GM19240 (cell line): ENCODE data around the gene APOBEC3H.

ENCODE experiments used
- DNase-seq: peaks from one replicate; pipeline ENCODE4 v3.0.0; 2011; ENCODE audit warnings: low spot score; ENCODE audit not compliant: insufficient read length

APOBEC3H gene

GRCh38 chr22:39081016-39081415 lies 16.0 kb upstream of the APOBEC3H start:
- DNase-seq, result no peak

- DNase-seq, result no peak
These were observed 15.4 kb upstream of the APOBEC3H start for GRCh38 chr22:39081598-39081997.

DNA sequence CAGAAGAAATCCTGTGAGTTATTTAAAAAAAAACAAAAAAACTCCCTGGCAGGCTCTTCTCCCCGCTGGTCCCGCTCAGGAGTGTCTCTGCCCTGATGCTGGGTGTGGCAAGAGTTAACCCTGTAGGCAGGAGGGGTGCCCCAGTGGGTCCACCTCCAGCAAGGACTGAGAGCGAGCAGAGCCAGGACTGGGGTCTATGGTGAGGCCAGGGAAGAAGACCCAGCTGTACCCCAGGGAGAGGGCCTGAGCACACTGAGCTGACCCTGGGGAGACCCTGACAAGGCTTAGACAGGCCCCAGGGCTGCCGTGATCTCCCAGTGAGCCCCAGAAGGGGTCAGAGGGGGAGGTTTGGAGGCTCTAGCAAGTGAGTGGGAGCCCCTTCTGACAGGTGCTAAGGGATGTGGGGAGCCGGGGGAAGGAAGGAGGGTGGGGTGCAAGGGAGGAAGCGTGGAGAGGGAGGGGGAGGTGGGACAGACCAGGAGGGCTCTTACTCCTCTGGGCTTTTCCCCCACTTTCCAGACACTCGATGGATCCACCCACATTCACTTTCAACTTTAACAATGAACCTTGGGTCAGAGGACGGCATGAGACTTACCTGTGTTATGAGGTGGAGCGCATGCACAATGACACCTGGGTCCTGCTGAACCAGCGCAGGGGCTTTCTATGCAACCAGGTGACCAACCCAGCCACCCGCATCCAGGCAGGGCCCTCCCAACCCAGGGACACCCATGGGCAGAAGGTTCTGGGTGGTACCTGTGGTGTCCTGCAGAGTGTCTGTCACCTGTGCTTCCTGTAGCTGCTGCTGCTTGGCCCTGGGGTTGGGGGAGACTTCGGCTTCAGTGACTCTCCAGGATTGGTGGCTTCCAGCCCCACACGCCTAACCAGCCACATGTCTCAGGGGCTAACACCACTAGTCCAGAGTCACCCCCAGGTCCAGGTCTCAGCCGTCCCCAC lies 13.6 kb upstream of the APOBEC3H start:
- no peak for DNase-seq

GRCh38 chr22:39084666-39085065 lies 12.4 kb upstream of the APOBEC3H start:
- DNase-seq, result no peak

GRCh38 chr22:39087098-39087497 lies 9.9 kb upstream of the APOBEC3H start:
- DNase-seq, result no peak

DNA sequence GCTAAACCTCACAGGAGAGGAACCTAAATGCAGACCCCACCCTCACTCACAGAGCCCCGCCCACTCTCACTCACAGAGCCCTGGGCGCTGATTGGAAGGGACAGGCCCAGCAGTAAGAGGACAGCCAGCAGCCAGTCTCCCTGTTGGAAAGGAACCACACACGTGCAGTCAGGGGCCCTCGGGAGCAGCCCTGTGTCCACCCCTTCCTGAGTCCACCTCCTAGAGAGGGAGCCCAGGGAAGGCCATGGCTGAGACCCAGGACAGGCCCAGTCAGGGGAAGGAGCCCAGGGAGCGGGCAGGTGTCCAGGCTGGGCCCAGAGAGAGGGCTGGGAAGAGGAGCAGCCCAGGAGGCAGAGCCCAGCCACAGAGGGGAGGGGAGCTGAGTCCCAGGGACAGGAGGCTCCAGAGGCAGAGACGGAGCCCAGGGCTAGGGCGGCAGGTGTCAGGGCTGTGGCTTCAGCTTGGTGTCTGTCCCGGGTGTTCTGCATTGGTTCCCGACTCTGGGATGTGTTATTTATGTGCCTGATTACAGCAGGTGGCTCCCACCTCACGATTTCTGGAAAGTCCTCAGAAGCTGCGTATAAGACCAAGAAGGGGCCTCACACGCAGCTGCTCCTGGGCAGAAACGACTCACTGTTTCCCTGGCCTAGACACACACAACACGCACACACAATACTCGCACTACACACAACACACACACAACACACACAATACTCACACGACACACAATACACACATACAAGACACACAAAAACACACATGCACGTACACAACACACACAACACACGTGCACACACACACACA lies 9.0 kb upstream of the APOBEC3H start:
- DNase-seq, result no peak

GRCh38 chr22:39088685-39089032 lies 8.4 kb upstream of the APOBEC3H start:
- DNase-seq, result no peak

GRCh38 chr22:39089928-39090327 lies 7.1 kb upstream of the APOBEC3H start:
- no peak for DNase-seq

GRCh38 chr22:39090426-39091064 lies 6.5 kb upstream of the APOBEC3H start:
- no peak for DNase-seq

- DNase-seq, result no peak
These were observed 5.6 kb upstream of the APOBEC3H start for GRCh38 chr22:39091126-39092081.

DNA sequence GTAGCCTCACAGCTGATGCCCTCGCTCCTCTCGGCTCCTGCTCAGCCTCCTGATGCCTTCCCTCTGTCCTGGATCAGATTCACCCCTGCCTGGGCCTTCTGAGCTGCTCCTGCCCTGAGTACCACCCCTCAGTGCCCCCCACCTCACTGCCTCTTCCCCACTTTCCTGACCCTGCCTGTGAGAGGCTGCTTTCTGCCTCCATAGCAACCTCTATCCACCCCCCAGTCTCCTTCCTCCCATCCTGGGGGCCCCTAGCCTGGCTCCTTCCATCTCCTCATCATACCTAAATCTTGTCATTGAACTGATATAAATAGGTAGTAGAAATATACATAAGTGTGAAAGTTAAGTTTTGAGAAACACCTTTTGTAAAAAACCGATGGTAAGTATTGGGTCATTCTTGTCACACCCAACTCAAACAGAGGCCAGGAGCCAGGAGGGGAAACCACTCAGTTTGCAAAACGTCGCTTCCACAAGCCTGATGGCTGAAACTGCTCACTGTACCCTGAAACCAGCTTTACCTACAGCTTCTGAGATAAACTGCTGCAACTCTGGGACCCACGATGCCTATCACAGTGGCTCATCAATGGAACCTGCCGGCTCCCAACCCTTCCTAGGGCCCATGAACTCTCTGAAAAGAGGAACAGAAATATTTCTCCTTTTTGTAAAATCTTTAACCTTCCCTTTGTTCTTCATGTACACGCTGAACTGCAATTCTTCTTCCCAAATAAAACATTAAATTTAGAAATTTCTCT lies 4.8 kb upstream of the APOBEC3H start:
- DNase-seq, result no peak

DNA sequence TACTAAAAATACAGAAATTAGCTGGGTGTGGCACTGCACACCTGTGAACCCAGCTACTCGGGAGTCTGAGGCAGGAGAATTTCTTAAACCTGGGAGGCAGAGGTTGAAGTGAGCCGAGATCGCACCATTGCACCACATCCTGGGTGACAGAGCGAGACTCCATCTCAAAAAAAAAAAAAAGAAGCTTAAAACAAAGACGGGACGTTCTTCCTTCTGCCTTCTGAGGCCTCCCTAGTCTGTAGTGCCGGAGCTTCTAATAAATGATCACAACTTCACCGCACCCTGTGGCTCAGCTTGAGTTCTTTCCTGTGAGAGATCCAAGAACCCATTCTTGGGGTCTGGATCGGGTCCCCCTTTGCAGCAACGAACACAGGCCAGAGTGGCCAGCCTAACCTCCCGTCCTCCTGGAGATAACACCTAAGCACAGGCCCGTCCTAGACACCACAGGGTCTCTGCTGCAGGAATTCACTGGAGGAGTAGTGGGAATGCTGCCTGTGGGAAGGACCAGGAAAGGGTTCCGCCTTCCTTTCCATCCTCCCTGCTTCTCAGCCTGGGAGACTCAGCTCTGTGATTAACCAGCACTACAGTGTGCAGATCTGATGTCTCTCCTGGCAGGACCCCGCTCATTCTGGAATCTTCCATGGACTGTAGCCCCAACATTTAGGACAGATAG lies 2.2 kb upstream of the APOBEC3H start:
- no peak for DNase-seq

DNA sequence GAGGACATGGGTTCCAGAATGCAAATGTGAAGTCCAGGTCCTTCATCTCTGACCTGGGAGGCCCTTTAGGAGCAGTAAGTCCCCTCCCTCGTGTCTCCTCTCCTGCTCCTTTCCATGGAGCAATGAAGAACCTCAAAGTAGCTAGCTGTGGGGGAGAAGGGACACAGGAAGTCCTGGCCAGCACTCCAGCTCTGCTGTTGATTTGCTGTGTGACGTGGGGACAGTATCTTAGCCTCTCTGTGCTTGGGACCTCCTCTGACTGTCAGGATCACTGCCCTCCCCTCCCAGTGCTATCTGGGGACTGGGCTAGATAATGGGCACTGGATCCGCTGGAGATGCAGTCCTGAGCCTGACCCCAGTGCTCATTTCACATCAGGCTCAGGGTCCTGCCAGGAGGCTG lies 1.1 kb upstream of the APOBEC3H start:
- no peak for DNase-seq

DNA sequence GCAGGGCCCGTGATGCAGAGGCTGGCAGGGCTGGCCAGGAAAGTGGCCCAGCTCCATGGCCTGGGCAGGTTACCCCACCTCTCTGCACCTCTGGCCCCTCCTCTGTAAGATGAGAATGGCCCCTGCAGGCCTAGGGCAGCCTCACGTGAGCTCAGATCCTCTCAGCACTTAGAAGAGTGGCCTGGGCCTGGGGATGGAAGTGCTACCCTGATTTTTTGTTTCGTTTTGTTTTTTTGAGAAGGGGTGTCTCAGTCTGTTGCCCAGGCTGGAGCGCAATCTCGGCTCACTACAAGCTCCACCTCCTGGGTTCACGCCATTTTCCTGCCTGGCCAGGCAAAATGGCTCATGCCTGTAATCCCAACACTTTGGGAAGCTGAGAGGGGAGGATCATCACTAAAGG lies 982 bp downstream of the APOBEC3H start:
- peak; percentile 55 for DNase-seq

DNA sequence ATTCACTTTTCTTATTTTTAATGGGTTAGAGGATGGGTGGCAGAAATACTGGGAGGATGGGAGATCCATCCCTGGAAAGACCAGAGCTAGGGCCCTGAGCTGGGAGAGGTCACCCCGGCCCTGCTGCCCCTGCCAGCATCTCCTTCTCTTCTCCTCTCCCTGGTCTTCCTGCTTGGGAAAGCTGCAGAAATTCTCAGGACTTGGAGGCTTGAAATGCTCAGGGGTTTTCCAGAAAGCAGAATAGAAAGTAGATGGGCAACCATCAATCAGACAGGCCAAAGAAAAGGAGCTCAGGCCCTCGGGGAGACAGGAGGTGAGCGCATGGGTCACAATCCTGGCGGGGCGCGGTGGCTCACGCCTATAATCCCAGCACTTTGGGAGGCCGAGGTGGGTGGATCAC lies 1.5 kb downstream of the APOBEC3H start:
- DNase-seq, result no peak

GRCh38 chr22:39101226-39101625 lies 4.2 kb downstream of the APOBEC3H start:
- no peak for DNase-seq

DNA sequence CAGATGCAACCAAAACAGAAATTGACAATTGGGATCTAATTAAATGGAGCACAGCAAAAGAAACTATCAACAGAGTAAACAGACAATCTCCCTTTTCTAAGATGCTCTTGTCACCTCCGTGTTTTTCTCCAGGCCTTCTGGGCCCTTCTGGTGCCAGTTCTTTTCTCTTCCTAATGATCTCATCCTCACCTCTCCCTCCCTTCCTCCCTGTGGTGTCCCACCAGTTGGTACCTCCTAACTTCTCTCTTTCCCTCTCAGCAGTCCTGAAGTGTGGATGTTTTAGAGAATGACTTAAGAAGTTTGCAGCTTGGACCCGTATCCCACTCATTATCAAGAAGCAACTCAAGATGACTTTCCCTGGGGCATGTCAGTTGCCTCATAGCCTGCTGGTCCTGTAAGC lies 6.4 kb downstream of the APOBEC3H start:
- DNase-seq, result no peak

DNA sequence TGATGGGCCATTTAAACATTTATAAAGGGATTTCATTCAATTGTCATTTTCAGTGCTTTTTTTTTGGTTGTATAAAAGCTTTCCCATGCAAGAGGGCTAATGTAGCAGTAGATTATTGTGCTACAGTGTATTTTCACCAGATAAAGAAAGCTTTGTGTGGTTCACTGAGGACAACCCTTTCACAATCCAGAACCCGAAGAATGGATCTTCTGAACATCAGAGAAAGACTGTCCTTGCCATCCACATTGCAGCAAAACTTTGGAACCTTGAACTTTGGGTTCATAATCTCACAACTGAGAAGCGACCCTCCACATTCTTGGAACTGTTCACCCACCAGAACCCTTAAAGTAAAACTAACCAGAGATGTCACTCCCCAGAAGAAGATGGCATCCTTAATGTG lies 9.3 kb downstream of the APOBEC3H start:
- DNase-seq, result no peak

GRCh38 chr22:39108487-39108886 lies 11.4 kb downstream of the APOBEC3H start:
- no peak for DNase-seq

GRCh38 chr22:39109361-39109760 lies 12.3 kb downstream of the APOBEC3H start:
- no peak for DNase-seq
